ENCODE measurements around the gene PDZRN4. TPM values are rescaled to one million over a fixed set of nuclear protein-coding genes. Genes with fewer than 3 reads are reported as not detected.

The PDZRN4 gene
- total and polyA plus RNA-seq, 2 donors (not counting 3 experiments of a cell fraction or from before 2014, with no cell fraction given) = not detected

DNA sequence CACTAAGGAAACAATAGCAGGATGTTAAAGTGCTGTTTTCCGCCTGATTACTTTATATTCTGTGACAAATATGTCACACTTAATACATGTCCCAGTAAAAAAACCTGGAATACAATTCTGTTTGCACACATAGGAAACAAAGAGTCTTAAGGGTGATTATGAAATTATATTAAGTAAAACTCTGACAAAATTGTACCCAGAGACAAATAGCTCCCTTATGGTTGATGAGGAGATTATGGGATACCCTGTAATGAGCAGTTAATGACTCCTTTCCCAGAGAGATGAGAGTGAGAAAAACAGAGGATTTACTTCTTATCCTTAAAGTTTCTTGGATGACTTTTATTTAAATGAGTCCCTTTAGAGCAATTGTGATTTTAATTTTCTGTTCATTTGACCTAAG lies 370.6 kb downstream of the PDZRN4 start:
- TF ChIP-seq, protein P1, sequence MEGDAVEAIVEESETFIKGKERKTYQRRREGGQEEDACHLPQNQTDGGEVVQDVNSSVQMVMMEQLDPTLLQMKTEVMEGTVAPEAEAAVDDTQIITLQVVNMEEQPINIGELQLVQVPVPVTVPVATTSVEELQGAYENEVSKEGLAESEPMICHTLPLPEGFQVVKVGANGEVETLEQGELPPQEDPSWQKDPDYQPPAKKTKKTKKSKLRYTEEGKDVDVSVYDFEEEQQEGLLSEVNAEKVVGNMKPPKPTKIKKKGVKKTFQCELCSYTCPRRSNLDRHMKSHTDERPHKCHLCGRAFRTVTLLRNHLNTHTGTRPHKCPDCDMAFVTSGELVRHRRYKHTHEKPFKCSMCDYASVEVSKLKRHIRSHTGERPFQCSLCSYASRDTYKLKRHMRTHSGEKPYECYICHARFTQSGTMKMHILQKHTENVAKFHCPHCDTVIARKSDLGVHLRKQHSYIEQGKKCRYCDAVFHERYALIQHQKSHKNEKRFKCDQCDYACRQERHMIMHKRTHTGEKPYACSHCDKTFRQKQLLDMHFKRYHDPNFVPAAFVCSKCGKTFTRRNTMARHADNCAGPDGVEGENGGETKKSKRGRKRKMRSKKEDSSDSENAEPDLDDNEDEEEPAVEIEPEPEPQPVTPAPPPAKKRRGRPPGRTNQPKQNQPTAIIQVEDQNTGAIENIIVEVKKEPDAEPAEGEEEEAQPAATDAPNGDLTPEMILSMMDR (IDR thresholded peaks at IDR 0.05; ENCODE audit: extremely low read depth in 1 of 2, insufficient read depth in 1 of 2, low read depth in 1 of 2, low read length in 2 of 2) = no peak
- no peak for TF ChIP-seq JUN (IDR thresholded peaks at IDR 0.05; ENCODE audit: borderline replicate concordance, insufficient read depth, insufficient read length, low read depth)
- TF ChIP-seq MYC (IDR thresholded peaks at IDR 0.05; ENCODE audit: low read depth, low read length) = no peak
- no peak for TF ChIP-seq POLR2AphosphoS5 (IDR thresholded peaks at IDR 0.05; ENCODE audit: insufficient read depth, low read depth, low read length)
- TF ChIP-seq EZH2 (IDR thresholded peaks at IDR 0.05; ENCODE audit: borderline replicate concordance, low read depth, low read length, severe bottlenecking) = no peak
- TF ChIP-seq GATA2 (IDR thresholded peaks at IDR 0.05; ENCODE audit: insufficient read depth, insufficient read length, low read depth, low read length) = no peak
- TF ChIP-seq FOS (IDR thresholded peaks at IDR 0.05; ENCODE audit: borderline replicate concordance, insufficient read depth, low read length) = no peak
- TF ChIP-seq, protein P2, sequence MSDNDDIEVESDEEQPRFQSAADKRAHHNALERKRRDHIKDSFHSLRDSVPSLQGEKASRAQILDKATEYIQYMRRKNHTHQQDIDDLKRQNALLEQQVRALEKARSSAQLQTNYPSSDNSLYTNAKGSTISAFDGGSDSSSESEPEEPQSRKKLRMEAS (IDR thresholded peaks at IDR 0.05; ENCODE audit: insufficient read depth, insufficient read length) = no peak
- TF ChIP-seq POLR2A (IDR thresholded peaks at IDR 0.05; ENCODE audit: low read depth, low read length) = no peak
- FAIRE-seq (no peak), DNase-seq (ENCODE audit: low read depth, low spot score) (no peak)
- intact Hi-C loops (cut with micrococcal nuclease) = no loop called here
- POLR2A ChIA-PET = no interaction called here
- no peak overlapping the region for H3K27ac ChIP-seq (ENCODE audit: insufficient read depth, low read depth, low read length)
- BruUV-seq (replicated peaks) = no TSS peak
- no peak overlapping the region for H2AFZ ChIP-seq (ENCODE audit: low read depth, low read length)
- no peak overlapping the region for H3K4me3 ChIP-seq (replicated peaks in 1 of 3; ENCODE audit: insufficient read depth in 1 of 3, low read depth in 1 of 3, low read length in 3 of 3)
- CTCF ChIA-PET = no interaction called here
- dilution Hi-C loops (cut with MboI; ENCODE audit: extremely low pct_ligation_motif_present, low sequenced_read_pairs) = no loop called here
- no peaks in the 10 kb centered on the region for H3K79me2 ChIP-seq (ENCODE audit: control insufficient read depth, insufficient read depth, low read length)
- no peaks in the 10 kb centered on the region for H3K9me3 ChIP-seq (replicated peaks; ENCODE audit: control insufficient read depth, insufficient read depth, low read length)
- no peaks in the 10 kb centered on the region for H3K4me1 ChIP-seq (ENCODE audit: control insufficient read depth, extremely low read depth, insufficient read depth, low read length)
- no peak overlapping the region for H3K9ac ChIP-seq (replicated peaks; ENCODE audit: extremely low read depth, insufficient read depth, low read length)
- H4K20me1 ChIP-seq (replicated peaks; ENCODE audit: control insufficient read depth, extremely low read depth, insufficient read depth, low read length) = no peaks in the 10 kb centered on the region
- no peak overlapping the region for H3K4me2 ChIP-seq (ENCODE audit: insufficient read depth, low read length)
- no peaks in the 10 kb centered on the region for H3K36me3 ChIP-seq (ENCODE audit: control insufficient read depth in 2 of 2, extremely low read depth in 1 of 2, insufficient read depth in 2 of 2, low read length in 2 of 2)
- H3K9me1 ChIP-seq (replicated peaks; ENCODE audit: control insufficient read depth, extremely low read depth, insufficient read depth, low read length) = peaks cover 3% of the 10 kb centered on the region
- no peaks in the 10 kb centered on the region for H3K27me3 ChIP-seq (ENCODE audit: control insufficient read depth in 2 of 2, insufficient read depth in 2 of 2, low read length in 2 of 2)
